Lower lobe of right lung (tissue), 2 donors: ENCODE data around the gene CD79A. TPM values are rescaled to one million over a fixed set of nuclear protein-coding genes. Genes with fewer than 3 reads are reported as not detected.
A peak's percentile ranks its signal among the peaks of the same experiment; 100 is the strongest.

Source experiments
- ATAC-seq, 2 donors: fragments of 200-7000 bp; cut with Tn5 transposase; one replicate each; pipeline ENCODE4 v1.9.1; 2020 to 2022; ENCODE audit warnings: mild to moderate bottlenecking in 2 of 2, moderate library complexity in 2 of 2
- DNase-seq: peaks from one replicate; pipeline ENCODE4 v3.0.0-alpha.2; 2020
- H3K27ac ChIP-seq: fragments of 200-600 bp; one replicate; pipeline ENCODE4 v1.8.0; 2022
- H3K27me3 ChIP-seq: fragments of 200-600 bp; one replicate; pipeline ENCODE4 v1.8.0; 2022; ENCODE audit warnings: low read depth
- H3K36me3 ChIP-seq: fragments of 200-600 bp; one replicate; pipeline ENCODE4 v1.8.0; 2022; ENCODE audit warnings: mild to moderate bottlenecking
- H3K4me1 ChIP-seq: fragments of 200-600 bp; one replicate; pipeline ENCODE4 v1.8.0; 2022
- H3K4me3 ChIP-seq: fragments of 200-600 bp; one replicate; pipeline ENCODE4 v1.8.0; 2022; ENCODE audit warnings: mild to moderate bottlenecking
- H3K9me3 ChIP-seq: fragments of 200-600 bp; one replicate; pipeline ENCODE4 v1.8.0; 2022
- intact Hi-C: fragments of 100-400 bp; cut with DNase I; formaldehyde crosslinking; loops from one replicate; pipeline ENCODE4 v1.11.0; 2022
- total RNA-seq: library from RNA; stranded (reverse); fragmentation: NEBNext Ultra II Directional; extraction: Animal tissue kit (Norgen Biotek cat#: 25700); gene quantifications from one replicate; pipeline ENCODE4 v1.2.1, GENCODE V29; 2021
- TF ChIP-seq, protein P1 (sequence below): fragments of 200-600 bp; IDR thresholded peaks from one replicate; pipeline ENCODE4 v1.8.0; 2022; ENCODE audit warnings: antibody characterized with exemption, mild to moderate bottlenecking
- donor health status: DM: no; HTN: yes; CAD: no; lungs with severe emphysema.

The CD79A gene
- total RNA-seq, 1 donor from 2014 or later = 1.2 TPM

DNA sequence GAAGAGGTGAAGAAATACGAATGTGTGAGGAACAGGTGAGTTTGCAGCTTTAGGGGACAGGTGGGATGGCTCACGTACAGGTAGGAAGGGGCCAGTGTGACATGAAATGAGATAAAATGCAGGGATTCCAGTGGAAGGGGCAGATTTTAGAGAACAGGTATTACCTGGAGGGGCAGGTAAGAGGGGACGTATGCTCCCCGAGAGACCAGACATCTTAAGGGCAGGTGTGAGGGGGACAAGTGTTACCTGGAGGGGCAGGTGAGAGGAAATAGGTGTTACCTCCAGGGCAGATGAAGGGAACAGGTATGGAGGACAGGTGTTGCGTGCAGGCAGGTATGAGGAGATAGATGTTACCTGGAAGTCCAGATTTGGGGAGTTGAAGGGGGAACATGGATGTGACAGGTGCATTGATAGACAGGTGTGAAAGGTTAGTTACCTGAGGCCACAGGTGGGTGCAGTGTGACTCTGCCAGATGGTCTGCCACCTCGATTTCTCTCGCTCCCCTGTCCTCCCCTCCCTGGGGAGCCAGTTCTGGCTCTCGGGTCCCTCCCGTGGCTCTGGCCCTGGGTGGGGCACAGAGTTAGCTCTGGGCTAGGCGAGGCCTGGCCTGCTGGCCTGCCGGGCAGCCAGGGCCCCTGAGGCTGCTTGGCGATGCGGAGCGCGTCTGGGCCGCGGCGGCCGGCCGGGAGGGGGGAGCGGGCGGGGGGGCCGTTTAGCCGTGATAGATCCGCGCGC, 49.1 kb downstream of the CD79A start:
- H3K27me3 ChIP-seq = peaks cover 93% of the 10 kb centered on the region

DNA sequence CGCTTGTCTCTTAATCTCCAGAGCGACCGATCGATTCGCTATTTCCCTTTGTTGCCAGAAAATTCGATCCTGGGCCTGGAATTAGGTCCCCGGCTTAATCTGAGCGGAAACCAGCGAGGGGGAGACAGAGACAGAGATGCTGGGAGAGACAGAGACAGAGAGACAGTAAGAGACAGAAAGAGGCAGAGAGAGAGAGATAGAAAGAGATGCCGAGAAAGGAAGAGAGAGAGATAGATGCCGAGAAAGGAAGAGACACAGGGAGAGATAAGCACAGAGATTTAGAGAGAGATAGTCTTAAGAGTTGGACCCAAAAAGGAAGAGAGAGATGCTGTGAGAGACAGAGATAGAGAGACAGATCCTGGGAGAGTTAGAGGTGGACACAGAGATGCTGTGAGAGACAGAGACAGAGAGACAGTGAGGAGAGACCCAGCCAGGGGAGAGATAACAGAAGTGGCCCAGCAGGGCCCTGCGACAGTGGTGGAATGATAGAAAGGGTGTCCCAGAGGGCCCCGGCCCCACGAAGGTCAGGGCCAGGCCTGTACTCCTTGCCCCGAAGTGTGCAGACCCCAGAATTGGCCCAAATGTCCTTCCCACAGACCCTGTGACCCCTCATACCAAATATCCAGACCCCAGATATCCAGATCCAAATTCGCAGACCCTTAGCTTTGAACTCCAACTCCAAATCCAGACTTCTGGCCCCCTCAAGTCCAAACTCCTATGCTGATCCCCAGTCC, 49.9 kb downstream of the CD79A start:
- Histone ChIP-seq H3K4me1 (peaks cover 16% of the 10 kb centered on the region), H3K9me3 (no peaks in the 10 kb centered on the region), H3K27ac (no peak overlapping the region), H3K27me3 (peaks cover 93% of the 10 kb centered on the region), H3K4me3 (no peak overlapping the region), H3K36me3 (no peaks in the 10 kb centered on the region)
- TF ChIP-seq, protein P1, sequence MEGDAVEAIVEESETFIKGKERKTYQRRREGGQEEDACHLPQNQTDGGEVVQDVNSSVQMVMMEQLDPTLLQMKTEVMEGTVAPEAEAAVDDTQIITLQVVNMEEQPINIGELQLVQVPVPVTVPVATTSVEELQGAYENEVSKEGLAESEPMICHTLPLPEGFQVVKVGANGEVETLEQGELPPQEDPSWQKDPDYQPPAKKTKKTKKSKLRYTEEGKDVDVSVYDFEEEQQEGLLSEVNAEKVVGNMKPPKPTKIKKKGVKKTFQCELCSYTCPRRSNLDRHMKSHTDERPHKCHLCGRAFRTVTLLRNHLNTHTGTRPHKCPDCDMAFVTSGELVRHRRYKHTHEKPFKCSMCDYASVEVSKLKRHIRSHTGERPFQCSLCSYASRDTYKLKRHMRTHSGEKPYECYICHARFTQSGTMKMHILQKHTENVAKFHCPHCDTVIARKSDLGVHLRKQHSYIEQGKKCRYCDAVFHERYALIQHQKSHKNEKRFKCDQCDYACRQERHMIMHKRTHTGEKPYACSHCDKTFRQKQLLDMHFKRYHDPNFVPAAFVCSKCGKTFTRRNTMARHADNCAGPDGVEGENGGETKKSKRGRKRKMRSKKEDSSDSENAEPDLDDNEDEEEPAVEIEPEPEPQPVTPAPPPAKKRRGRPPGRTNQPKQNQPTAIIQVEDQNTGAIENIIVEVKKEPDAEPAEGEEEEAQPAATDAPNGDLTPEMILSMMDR = no peak
- ATAC-seq = no peak
- intact Hi-C loops = no loop called here
- DNase-seq = no peak

More for the DNA sequence above, 49.1 kb downstream of the CD79A start:
- DNase-seq (no peak), ATAC-seq (no peak)
- TF ChIP-seq, protein P1 = no peak
- peaks cover 16% of the 10 kb centered on the region for H3K4me1 ChIP-seq
- H3K27ac ChIP-seq = no peak overlapping the region
- no peak overlapping the region for H3K4me3 ChIP-seq
- H3K36me3 ChIP-seq = no peaks in the 10 kb centered on the region
- no peaks in the 10 kb centered on the region for H3K9me3 ChIP-seq
- intact Hi-C loops = no loop called here

DNA sequence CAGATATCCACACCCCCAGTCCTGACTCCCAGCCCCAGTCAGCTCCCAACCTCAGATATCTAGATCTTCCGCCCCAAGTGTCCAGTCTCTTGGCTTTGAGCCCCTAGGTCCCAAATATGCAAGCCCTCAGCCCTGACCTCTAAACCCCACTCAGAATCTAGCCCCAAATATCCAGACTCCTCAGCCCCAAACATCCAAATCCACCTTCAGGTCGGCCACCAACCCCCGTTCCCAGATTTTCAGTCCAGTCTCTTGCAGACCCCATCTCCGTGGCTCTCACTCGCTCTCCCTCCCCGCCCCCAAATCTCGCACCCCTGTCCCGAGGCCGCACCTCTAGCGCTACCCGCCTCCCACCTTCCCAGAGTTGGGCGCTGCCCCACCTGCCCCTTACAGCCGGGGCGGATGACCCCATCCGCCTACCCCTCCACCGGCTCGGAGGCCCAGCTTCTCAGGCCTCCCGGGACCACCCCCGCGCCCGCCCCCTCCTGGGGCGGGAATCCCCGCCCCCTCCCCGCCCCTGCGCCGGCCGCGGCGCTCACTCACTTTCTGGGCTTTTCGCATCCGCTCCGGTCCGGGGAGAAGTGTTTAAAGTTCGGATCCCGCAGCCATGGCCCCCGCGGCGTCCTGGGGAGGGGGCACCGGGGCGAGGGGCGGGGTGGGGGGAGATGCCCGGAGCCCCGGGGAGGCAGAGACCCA, 50.6 kb downstream of the CD79A start:
- H3K27me3 ChIP-seq = peaks cover 91% of the 10 kb centered on the region
- H3K4me1 ChIP-seq = peaks cover 16% of the 10 kb centered on the region
- H3K27ac ChIP-seq = no peak overlapping the region
- no peaks in the 10 kb centered on the region for H3K9me3 ChIP-seq
- intact Hi-C loops = no loop called here
- DNase-seq (no peak), ATAC-seq (peak in 1 of 2 donors; percentile 3)
- TF ChIP-seq, protein P1 = no peak
- peak overlapping the region; percentile 54 for H3K4me3 ChIP-seq
- no peaks in the 10 kb centered on the region for H3K36me3 ChIP-seq

DNA sequence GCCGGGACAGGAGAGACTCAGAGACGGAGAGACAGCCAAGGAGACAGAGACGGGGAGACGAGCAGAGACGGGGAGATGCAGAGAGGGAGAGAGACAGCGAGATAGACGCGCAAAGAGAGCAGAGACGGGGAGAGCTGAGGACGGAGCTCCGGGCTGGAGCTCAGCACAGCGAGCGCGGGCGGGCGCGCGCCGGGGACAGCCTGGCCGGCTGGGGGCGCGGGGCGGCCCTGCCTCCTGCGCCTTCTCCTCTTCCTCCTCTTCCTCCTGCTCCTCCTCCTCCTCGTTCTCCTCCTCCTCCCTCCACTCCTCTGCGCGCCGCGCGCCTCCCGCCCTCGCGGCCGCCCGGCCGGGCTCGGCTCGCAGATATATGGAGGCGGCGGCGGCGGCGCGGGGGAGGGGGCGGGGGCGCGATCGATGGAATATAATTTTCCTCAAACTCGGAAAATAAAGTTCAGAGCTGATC, 51.2 kb downstream of the CD79A start, which contains the start of gene ERFL:
Gene ERFL, minus strand, starts transcription at position 229 of the 463 bp plus-strand sequence. CDS start 15,530 bp downstream, outside the sequence.
- TF ChIP-seq, protein P1 = no peak
- Histone ChIP-seq H3K36me3 (no peaks in the 10 kb centered on the region), H3K27ac (no peak within 1 kb of the TSS), H3K9me3 (no peaks in the 10 kb centered on the region), H3K27me3 (peaks cover 85% of the 10 kb centered on the region), H3K4me1 (peaks cover 16% of the 10 kb centered on the region), H3K4me3 (peak within 1 kb of the TSS; percentile 54)
- ATAC-seq (peak; percentile 29 to 38), DNase-seq (no peak)
- intact Hi-C loops = no loop called here

DNA sequence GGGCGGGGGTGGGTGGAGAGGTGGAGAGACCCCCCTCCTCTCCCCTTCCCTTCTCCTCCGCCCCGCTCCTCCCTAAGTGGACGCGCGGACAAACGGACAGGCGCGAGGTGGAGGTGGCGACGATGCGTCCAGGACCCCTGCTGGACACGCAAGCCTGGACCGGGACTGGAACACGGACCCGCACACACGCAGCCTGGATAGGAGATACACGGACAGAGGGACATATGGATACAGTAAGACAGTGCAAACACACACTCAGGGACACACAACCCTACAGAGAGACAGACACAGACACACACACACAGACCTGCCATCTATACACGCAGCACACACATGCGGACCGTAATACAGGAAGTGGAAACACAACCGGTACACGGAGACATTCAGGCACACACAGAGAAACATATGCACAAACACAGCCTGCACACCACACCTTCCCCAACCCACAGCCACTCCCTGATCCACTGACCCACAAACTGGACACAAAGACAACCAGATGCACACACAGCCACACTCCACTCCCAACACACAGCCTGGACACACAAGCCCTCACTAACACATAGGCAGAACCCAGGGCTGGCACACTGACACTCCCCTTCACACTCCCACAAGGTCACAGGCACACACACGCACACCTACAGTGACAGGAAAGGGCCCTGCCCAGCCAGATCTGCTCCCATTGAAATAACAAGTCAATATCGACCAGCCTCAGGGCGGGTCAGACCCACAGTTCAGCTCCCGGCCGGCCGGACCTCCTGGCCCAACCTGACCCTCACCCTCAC, 51.9 kb downstream of the CD79A start:
- Histone ChIP-seq H3K27me3 (peaks cover 84% of the 10 kb centered on the region), H3K27ac (no peak overlapping the region), H3K4me3 (peak overlapping the region; percentile 54), H3K4me1 (peaks cover 16% of the 10 kb centered on the region), H3K9me3 (no peaks in the 10 kb centered on the region), H3K36me3 (no peaks in the 10 kb centered on the region)
- DNase-seq = no peak
- intact Hi-C loops = no loop called here
- ATAC-seq = peak; percentile 30 to 47
- TF ChIP-seq, protein P1 = no peak
